IMR-90 (cell line): ENCODE measurements around the gene NAA80. TPM values are rescaled to one million over a fixed set of nuclear protein-coding genes. Genes with fewer than 3 reads are reported as not detected.

Experiments used
- ATAC-seq: fragments of 200-7000 bp; cut with Tn5 transposase; 2 replicates; pipeline ENCODE4 v1.9.1; 2020; ENCODE audit warnings: low read depth, mild to moderate bottlenecking, moderate library complexity
- BruUV-seq: library from RNA; stranded (reverse); fragments of 400-500 nt; replicated peaks from 2 replicates; lab custom pipeline; 2021; lab: Mats Ljungman, UMichigan
- CTCF ChIA-PET: fragments of 300-600 bp; formaldehyde crosslinking; extraction: SDS; loops from one replicate; lab custom pipeline; 2021; ENCODE audit warnings: antibody characterized with exemption; lab: Yijun Ruan, JAX
- POLR2A ChIA-PET: fragments of 300-600 bp; sonication (Branson Sonifier 250); formaldehyde crosslinking; loops from one replicate; lab custom pipeline; 2022; ENCODE audit warnings: antibody characterized with exemption; ENCODE audit not compliant: unreplicated experiment; lab: Charles Lee
- DNase-seq: peaks from one replicate; pipeline ENCODE4 v3.0.0; 2013
- H2AFZ ChIP-seq: replicated peaks from 2 replicates; pipeline ENCODE3; 2013; ENCODE audit warnings: low read length, mild to moderate bottlenecking; ENCODE audit not compliant: poor library complexity
- H2AK5ac ChIP-seq: 2 replicates; pipeline ENCODE4 v1.6.1; 2013; ENCODE audit warnings: low read depth, low read length, inconsistent platforms
- H2AK9ac ChIP-seq: replicated peaks from 2 replicates; pipeline ENCODE3; 2013; ENCODE audit warnings: mild to moderate bottlenecking, low read depth, low read length, moderate library complexity; ENCODE audit not compliant: poor library complexity
- H2BK120ac ChIP-seq: 2 replicates; pipeline ENCODE4 v1.6.1; 2013; ENCODE audit warnings: low read depth, low read length, inconsistent platforms
- H2BK15ac ChIP-seq: 3 replicates; pipeline ENCODE4 v1.6.1; 2013; ENCODE audit warnings: low read depth, low read length, inconsistent platforms
- H2BK20ac ChIP-seq: 2 replicates; pipeline ENCODE4 v1.6.1; 2013; ENCODE audit warnings: low read depth, mild to moderate bottlenecking, inconsistent platforms, low read length, moderate library complexity
- H2BK5ac ChIP-seq: 2 replicates; pipeline ENCODE4 v1.6.1; 2013; ENCODE audit warnings: mild to moderate bottlenecking, low read depth, low read length, inconsistent platforms; ENCODE audit not compliant: poor library complexity, severe bottlenecking
- H3K14ac ChIP-seq: replicated peaks from 2 replicates; pipeline ENCODE4 v1.6.1; 2013; ENCODE audit warnings: low read depth, low read length, inconsistent platforms
- H3K18ac ChIP-seq: 2 replicates; pipeline ENCODE4 v1.6.1; 2013; ENCODE audit warnings: low read depth, low read length, control low read depth
- H3K23ac ChIP-seq: 2 replicates; pipeline ENCODE4 v1.6.1; 2013; ENCODE audit warnings: low read depth, low read length, inconsistent platforms
- H3K27ac ChIP-seq: 2 replicates; pipeline ENCODE4 v1.5.1; 2013; ENCODE audit warnings: mild to moderate bottlenecking, control low read depth, low read length; ENCODE audit not compliant: insufficient read depth
- H3K27me3 ChIP-seq: 2 replicates; pipeline ENCODE4 v1.6.1; 2013; ENCODE audit warnings: low read length; ENCODE audit not compliant: control insufficient read depth, insufficient read depth
- H3K36me3 ChIP-seq: 2 replicates; pipeline ENCODE4 v1.6.1; 2013; ENCODE audit warnings: low read length, mixed read lengths; ENCODE audit not compliant: control insufficient read depth, insufficient read depth
- H3K4ac ChIP-seq: 2 replicates; pipeline ENCODE4 v1.6.1; 2013; ENCODE audit warnings: low read depth, low read length, inconsistent platforms
- H3K4me1 ChIP-seq: 2 replicates; pipeline ENCODE4 v1.6.1; 2013; ENCODE audit warnings: low read length, mixed read lengths; ENCODE audit not compliant: control insufficient read depth, insufficient read depth
- H3K4me2 ChIP-seq: 2 replicates; pipeline ENCODE4 v1.6.1; 2013; ENCODE audit warnings: low read depth, mild to moderate bottlenecking, control low read depth, low read length, moderate library complexity
- H3K4me3 ChIP-seq: 2 replicates; pipeline ENCODE4 v1.5.1; 2013; ENCODE audit warnings: low read depth, mild to moderate bottlenecking, control low read depth, low read length, moderate library complexity; ENCODE audit not compliant: insufficient read depth
- H3K56ac ChIP-seq: 2 replicates; pipeline ENCODE4 v1.6.1; 2013; ENCODE audit warnings: low read length, inconsistent platforms; ENCODE audit not compliant: insufficient read depth; ENCODE audit errors: extremely low read depth
- H3K79me1 ChIP-seq, 2 experiments: 2 replicates each; pipeline ENCODE4 v1.6.1; 2013; ENCODE audit warnings: low read length in 2 of 2, inconsistent platforms in 1 of 2, low read depth in 1 of 2
- H3K9ac ChIP-seq: 2 replicates; pipeline ENCODE4 v1.6.1; 2013; ENCODE audit warnings: low read depth, low read length, control low read depth
- H3K9me1 ChIP-seq: 2 replicates; pipeline ENCODE4 v1.6.1; 2013; ENCODE audit warnings: low read length, inconsistent platforms; ENCODE audit not compliant: insufficient read depth
- H3K9me3 ChIP-seq: 2 replicates; pipeline ENCODE4 v1.6.1; 2013; ENCODE audit warnings: low read length; ENCODE audit not compliant: control insufficient read depth, insufficient read depth
- H4K20me1 ChIP-seq: 2 replicates; pipeline ENCODE4 v1.6.1; 2013; ENCODE audit warnings: low read length, inconsistent platforms; ENCODE audit not compliant: insufficient read depth
- H4K5ac ChIP-seq: 2 replicates; pipeline ENCODE4 v1.6.1; 2013; ENCODE audit warnings: mild to moderate bottlenecking, low read depth, low read length, control low read depth
- H4K8ac ChIP-seq, 2 experiments: 2 replicates each; pipeline ENCODE4 v1.6.1; 2013; ENCODE audit warnings: low read depth in 2 of 2, low read length in 2 of 2, control low read depth in 1 of 2, inconsistent platforms in 1 of 2
- H4K91ac ChIP-seq: 2 replicates; pipeline ENCODE4 v1.6.1; 2013; ENCODE audit warnings: low read depth, low read length, inconsistent platforms; ENCODE audit not compliant: insufficient read depth
- BHLHE40 ChIP-seq: fragments of 150-350 bp; IDR thresholded peaks from 2 replicates; pipeline ENCODE4 v1.6.1; 2016; ENCODE audit warnings: mild to moderate bottlenecking, low read depth, low read length
- CEBPB ChIP-seq: IDR thresholded peaks from 2 replicates; pipeline ENCODE4 v1.6.1; 2012; ENCODE audit warnings: low read depth, low read length, improper control_type of control experiment
- CHD1 ChIP-seq: IDR thresholded peaks from 2 replicates; pipeline ENCODE4 v1.6.1; 2012; ENCODE audit warnings: low read depth, low read length, improper control_type of control experiment
- CTCF ChIP-seq: conservative IDR thresholded peaks from 2 replicates; pipeline ENCODE4 v1.5.1; 2012; ENCODE audit warnings: mild to moderate bottlenecking, low read depth, low read length, improper control_type of control experiment
- FOS ChIP-seq: fragments of 150-350 bp; IDR thresholded peaks from 2 replicates; pipeline ENCODE4 v1.6.1; 2016; ENCODE audit warnings: low read depth, low read length
- MAFK ChIP-seq: IDR thresholded peaks from 2 replicates; pipeline ENCODE4 v1.6.1; 2012; ENCODE audit warnings: low read depth, low read length, improper control_type of control experiment
- MXI1 ChIP-seq: IDR thresholded peaks from 2 replicates; pipeline ENCODE4 v1.6.1; 2012; ENCODE audit warnings: low read depth, mild to moderate bottlenecking, low read length, moderate library complexity, borderline replicate concordance
- RAD21 ChIP-seq: IDR thresholded peaks from 2 replicates; pipeline ENCODE4 v1.6.1; 2012; ENCODE audit warnings: low read length, improper control_type of control experiment
- WGBS, 2 experiments: methylation state at CpG; one replicate each; pipeline versions ENCODE4 v1.1.5 to v1.1.7; 2013; ENCODE audit warnings: missing lambda C conversion rate in 2 of 2; ENCODE audit not compliant: insufficient read length in 1 of 2; ENCODE audit errors: extremely low coverage in 2 of 2; 5-methylcytosine and 5-hydroxymethylcytosine counted together
- dilution Hi-C: fragments of 300-500 bp; cut with HindIII; formaldehyde crosslinking; loops from one replicate; pipeline ENCODE4 v1.14.3; 2018; ENCODE audit warnings: low sequenced_read_pairs; ENCODE audit not compliant: unreplicated experiment
- in situ Hi-C: fragments of 300-500 bp; cut with MboI; formaldehyde crosslinking; loops from 3 replicates; pipeline ENCODE4 v1.14.3; 2019; ENCODE audit warnings: low sequenced_read_pairs, inconsistent platforms, mixed read lengths
- intact Hi-C: fragments of 100-400 bp; cut with micrococcal nuclease; formaldehyde crosslinking; loops from 2 replicates; pipeline ENCODE4 v1.10.0; 2022
- polyA plus RNA-seq, 3 experiments: library from polyadenylated mRNA; depleted of rRNA; stranded (reverse); fragments of >200 nt; gene quantifications; 2 replicates each; pipeline ENCODE4 v1.2.3, GENCODE V29; 2012; ENCODE audit warnings: low replicate concordance in 1 of 3
- total RNA-seq: library from RNA; depleted of rRNA; stranded (reverse); fragments of >200 nt; gene quantifications from 2 replicates; pipeline ENCODE4 v1.2.3, GENCODE V29; 2012
- TF ChIP-seq, protein P1 (sequence below): fragments of 150-350 bp; IDR thresholded peaks from 2 replicates; pipeline ENCODE4 v1.6.1; 2017; ENCODE audit warnings: mild to moderate bottlenecking, antibody characterized with exemption, low read length, low read depth

NAA80 gene
- total and polyA plus RNA-seq, 2 of the 4 experiments (the other 2 are of a cell fraction), result 5.0 to 14.4 TPM

- TF ChIP-seq FOS, result no peak
Measured at GRCh38 chr3:50302095-50303012, 3.1 kb upstream of the NAA80 start (continued).

DNA sequence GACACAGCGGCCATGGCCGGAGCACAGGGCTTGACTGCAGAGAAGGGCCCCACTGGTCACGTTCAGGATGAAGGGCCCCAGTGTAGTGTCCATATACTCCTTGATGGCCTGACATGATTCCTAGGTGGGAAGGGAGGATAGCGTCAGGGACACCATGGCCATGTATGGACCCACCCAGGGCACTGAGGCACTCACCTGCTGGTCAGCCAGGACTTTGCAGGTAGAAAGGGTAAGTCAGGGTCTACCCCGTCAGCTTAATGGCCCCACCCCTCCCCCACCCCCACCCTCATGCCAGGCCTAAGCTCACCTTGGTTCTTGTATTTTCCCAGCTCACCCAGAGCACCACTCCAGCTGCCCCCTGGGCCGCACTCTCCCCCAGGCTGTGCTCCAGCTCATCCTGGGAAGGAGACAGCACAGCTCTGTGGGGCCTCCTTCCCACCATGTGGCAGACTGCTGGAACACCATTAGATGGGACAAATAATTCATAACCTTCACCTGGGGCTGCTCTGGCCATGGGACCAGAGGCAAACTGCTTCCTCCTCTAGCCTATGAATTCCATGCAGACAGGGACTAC is 1.6 kb upstream of the NAA80 start:
- Histone ChIP-seq H2BK5ac (peak overlapping the region; percentile 61), H4K91ac (no peak overlapping the region), H3K79me1 (peaks cover 13 to 31% of the 10 kb centered on the region in 2 experiments), H2BK20ac (no peak overlapping the region), H3K4me2 (no peak overlapping the region), H3K27me3 (no peaks in the 10 kb centered on the region), H3K4me1 (peaks cover 13% of the 10 kb centered on the region), H4K5ac (no peak overlapping the region), H3K18ac (no peak overlapping the region), H2AK5ac (0 out of 2 replicates have a peak overlapping the region, but pooled peaks have one; percentile 9), H3K27ac (no peak overlapping the region), H3K56ac (no peak overlapping the region), H3K9me1 (peaks cover 21% of the 10 kb centered on the region), H3K36me3 (no peaks in the 10 kb centered on the region), H3K9me3 (no peaks in the 10 kb centered on the region), H3K4me3 (no peak overlapping the region), H2BK15ac (no peak overlapping the region), H2BK120ac (no peak overlapping the region), H3K23ac (no peak overlapping the region), H4K20me1 (no peaks in the 10 kb centered on the region), H3K14ac (no peak overlapping the region), H4K8ac (no peak overlapping the region; a peak in 1 of 4 replicates), H2AK9ac (peak overlapping the region; percentile 90), H3K9ac (no peak overlapping the region), H2AFZ (peak overlapping the region; percentile 95), H3K4ac (no peak overlapping the region)
- 75% methylated on average over 4 of the region's 6 CpGs; no CpG with 5 or more reads in 1 of the 2 experiments for WGBS, 2 experiments
- no TSS peak for BruUV-seq
- POLR2A ChIA-PET, result no interaction called here
- dilution Hi-C loops (no loop called here), in situ Hi-C loops (no loop called here), intact Hi-C loops (no loop called here)
- DNase-seq (no peak), ATAC-seq (no peak)
- CTCF ChIA-PET, result no interaction called here
- no peak for TF ChIP-seq CEBPB
- no peak for TF ChIP-seq MXI1
- no peak for TF ChIP-seq RAD21
- TF ChIP-seq CTCF, result no peak
- TF ChIP-seq, protein P1, sequence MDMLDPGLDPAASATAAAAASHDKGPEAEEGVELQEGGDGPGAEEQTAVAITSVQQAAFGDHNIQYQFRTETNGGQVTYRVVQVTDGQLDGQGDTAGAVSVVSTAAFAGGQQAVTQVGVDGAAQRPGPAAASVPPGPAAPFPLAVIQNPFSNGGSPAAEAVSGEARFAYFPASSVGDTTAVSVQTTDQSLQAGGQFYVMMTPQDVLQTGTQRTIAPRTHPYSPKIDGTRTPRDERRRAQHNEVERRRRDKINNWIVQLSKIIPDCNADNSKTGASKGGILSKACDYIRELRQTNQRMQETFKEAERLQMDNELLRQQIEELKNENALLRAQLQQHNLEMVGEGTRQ, result no peak
- TF ChIP-seq BHLHE40, result no peak
- TF ChIP-seq MAFK, result no peak
- no peak for TF ChIP-seq CHD1
